ENCODE results near the gene NPRL2. TPM values are rescaled to one million over a fixed set of nuclear protein-coding genes. Genes with fewer than 3 reads are reported as not detected.
A peak's percentile ranks its signal among the peaks of the same experiment; 100 is the strongest.

Gene NPRL2
- total RNA-seq, 1 experiment from 2014 or later: 35.4 TPM

- Histone ChIP-seq H3K4me3 (replicated peaks in 1 of 2; ENCODE audit: low read depth in 1 of 2, low read length in 2 of 2) (peak overlapping the region in 1 of 2 experiments; percentile 46; a peak in 2 of 4 replicates), H3K27ac (ENCODE audit: low read depth, low read length) (peak overlapping the region; percentile 98), H3K4me1 (ENCODE audit: control insufficient read depth in 1 of 2, insufficient read depth in 2 of 2, low read length in 2 of 2) (peaks cover 65 to 94% of the 10 kb centered on the region in 2 experiments), H4K20me1 (ENCODE audit: insufficient read depth) (no peaks in the 10 kb centered on the region), H2AFZ (ENCODE audit: low read depth, low read length, poor library complexity, severe bottlenecking) (no peak overlapping the region), H3K9ac (ENCODE audit: low read length) (peak overlapping the region; percentile 65), H3K79me2 (ENCODE audit: insufficient read depth, low read length) (peaks cover 51% of the 10 kb centered on the region), H3K27me3 (ENCODE audit: insufficient read depth, low read length) (no peaks in the 10 kb centered on the region), H3K4me2 (ENCODE audit: low read length) (peak overlapping the region; percentile 92), H3K9me3 (ENCODE audit: control insufficient read depth in 1 of 2, insufficient read depth in 1 of 2, low read depth in 1 of 2, low read length in 2 of 2) (no peaks in the 10 kb centered on the region), H3K9me2 (ENCODE audit: insufficient read depth) (no peaks in the 10 kb centered on the region), H3K36me3 (ENCODE audit: control insufficient read depth in 1 of 2, insufficient read depth in 2 of 2, low read length in 2 of 2) (peaks cover 2 to 17% of the 10 kb centered on the region in 2 experiments; a peak in 1 of 4 replicates)
- TF ChIP-seq EZH2 (IDR thresholded peaks at IDR 0.05): no peak
- TF ChIP-seq ELF1 (IDR thresholded peaks at IDR 0.05; ENCODE audit: borderline replicate concordance, low read depth): no peak
- no peak for TF ChIP-seq CEBPB (IDR thresholded peaks at IDR 0.05; ENCODE audit: low read depth)
- no peak for TF ChIP-seq RAD21 (IDR thresholded peaks at IDR 0.05; ENCODE audit: low read depth)
- no peak for TF ChIP-seq FOSL1 (IDR thresholded peaks at IDR 0.05; ENCODE audit: low read depth)
- no peak for TF ChIP-seq POLR2AphosphoS5 (IDR thresholded peaks at IDR 0.05; ENCODE audit: low read depth, low read length)
- TF ChIP-seq SIN3A (IDR thresholded peaks at IDR 0.05; ENCODE audit: low read depth): no peak
- no peak for TF ChIP-seq SRF (IDR thresholded peaks at IDR 0.05; ENCODE audit: low read depth)
- TF ChIP-seq EZH2phosphoT487 (IDR thresholded peaks at IDR 0.05; ENCODE audit: borderline replicate concordance): no peak
- TF ChIP-seq, protein P1, sequence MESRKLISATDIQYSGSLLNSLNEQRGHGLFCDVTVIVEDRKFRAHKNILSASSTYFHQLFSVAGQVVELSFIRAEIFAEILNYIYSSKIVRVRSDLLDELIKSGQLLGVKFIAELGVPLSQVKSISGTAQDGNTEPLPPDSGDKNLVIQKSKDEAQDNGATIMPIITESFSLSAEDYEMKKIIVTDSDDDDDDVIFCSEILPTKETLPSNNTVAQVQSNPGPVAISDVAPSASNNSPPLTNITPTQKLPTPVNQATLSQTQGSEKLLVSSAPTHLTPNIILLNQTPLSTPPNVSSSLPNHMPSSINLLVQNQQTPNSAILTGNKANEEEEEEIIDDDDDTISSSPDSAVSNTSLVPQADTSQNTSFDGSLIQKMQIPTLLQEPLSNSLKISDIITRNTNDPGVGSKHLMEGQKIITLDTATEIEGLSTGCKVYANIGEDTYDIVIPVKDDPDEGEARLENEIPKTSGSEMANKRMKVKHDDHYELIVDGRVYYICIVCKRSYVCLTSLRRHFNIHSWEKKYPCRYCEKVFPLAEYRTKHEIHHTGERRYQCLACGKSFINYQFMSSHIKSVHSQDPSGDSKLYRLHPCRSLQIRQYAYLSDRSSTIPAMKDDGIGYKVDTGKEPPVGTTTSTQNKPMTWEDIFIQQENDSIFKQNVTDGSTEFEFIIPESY (IDR thresholded peaks at IDR 0.05; ENCODE audit: extremely low read depth, insufficient replicate concordance, low read length): no peak
- TF ChIP-seq POLR2A (IDR thresholded peaks at IDR 0.05; ENCODE audit: borderline replicate concordance, extremely low read depth, insufficient read depth, insufficient read length): no peak
- TF ChIP-seq SP1 (IDR thresholded peaks at IDR 0.05; ENCODE audit: low read depth): no peak
- TF ChIP-seq REST (IDR thresholded peaks at IDR 0.05; ENCODE audit: low read depth): no peak
- no peak for TF ChIP-seq JUND (IDR thresholded peaks at IDR 0.05)
- no peak for TF ChIP-seq YY1 (IDR thresholded peaks at IDR 0.05; ENCODE audit: extremely low read depth, insufficient replicate concordance, low read depth, low read length)
- TF ChIP-seq ZFX (IDR thresholded peaks at IDR 0.05): no peak
- TF ChIP-seq ATF3 (IDR thresholded peaks at IDR 0.05): no peak
- TF ChIP-seq, protein P2, sequence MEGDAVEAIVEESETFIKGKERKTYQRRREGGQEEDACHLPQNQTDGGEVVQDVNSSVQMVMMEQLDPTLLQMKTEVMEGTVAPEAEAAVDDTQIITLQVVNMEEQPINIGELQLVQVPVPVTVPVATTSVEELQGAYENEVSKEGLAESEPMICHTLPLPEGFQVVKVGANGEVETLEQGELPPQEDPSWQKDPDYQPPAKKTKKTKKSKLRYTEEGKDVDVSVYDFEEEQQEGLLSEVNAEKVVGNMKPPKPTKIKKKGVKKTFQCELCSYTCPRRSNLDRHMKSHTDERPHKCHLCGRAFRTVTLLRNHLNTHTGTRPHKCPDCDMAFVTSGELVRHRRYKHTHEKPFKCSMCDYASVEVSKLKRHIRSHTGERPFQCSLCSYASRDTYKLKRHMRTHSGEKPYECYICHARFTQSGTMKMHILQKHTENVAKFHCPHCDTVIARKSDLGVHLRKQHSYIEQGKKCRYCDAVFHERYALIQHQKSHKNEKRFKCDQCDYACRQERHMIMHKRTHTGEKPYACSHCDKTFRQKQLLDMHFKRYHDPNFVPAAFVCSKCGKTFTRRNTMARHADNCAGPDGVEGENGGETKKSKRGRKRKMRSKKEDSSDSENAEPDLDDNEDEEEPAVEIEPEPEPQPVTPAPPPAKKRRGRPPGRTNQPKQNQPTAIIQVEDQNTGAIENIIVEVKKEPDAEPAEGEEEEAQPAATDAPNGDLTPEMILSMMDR (IDR thresholded peaks at IDR 0.05 in 2 of 3, conservative IDR thresholded peaks at IDR 0.05 in 1 of 3; ENCODE audit: borderline replicate concordance in 1 of 3, insufficient read depth in 1 of 3, low read depth in 2 of 3, low read length in 2 of 3): no peak
- TF ChIP-seq, protein P3, sequence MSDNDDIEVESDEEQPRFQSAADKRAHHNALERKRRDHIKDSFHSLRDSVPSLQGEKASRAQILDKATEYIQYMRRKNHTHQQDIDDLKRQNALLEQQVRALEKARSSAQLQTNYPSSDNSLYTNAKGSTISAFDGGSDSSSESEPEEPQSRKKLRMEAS (IDR thresholded peaks at IDR 0.05): no peak
- CTCF ChIA-PET: interaction anchor here (0.7 to 1.6 kb wide), 3 partner anchors 15 to 19 kb away, joined by 3 to 5 read pairs (median 3); partner anchors contain the start of genes HYAL1, HYAL3 and NAA80
- RAD21 ChIA-PET (ENCODE audit: low non-redundant PET in 1 of 2, low total read pairs in 2 of 2, uncharacterized antibody in 2 of 2, unreplicated experiment in 2 of 2): interaction anchor here in 1 of 2 experiments (0.8 to 1.5 kb wide), 2 partner anchors 19 kb away, joined by 3 to 4 read pairs; partner anchors contain the start of genes HYAL3 and NAA80
- POLR2A ChIA-PET: no interaction called here
- no TSS peak for BruUV-seq (replicated peaks)
- DNase-seq (ENCODE audit: low read depth, low spot score) (no peak), ATAC-seq (no peak)
- intact Hi-C loops (cut with micrococcal nuclease): no loop called here
Observed at GRCh38 chr3:50318163-50318562, 32.4 kb downstream of the NPRL2 start.
